HG03460 (cell line): ENCODE data around the gene UBE3D.
A peak's percentile ranks its signal among the peaks of the same experiment; 100 is the strongest.
"Not testable (repeated sequence)": the region's sequence is repeated elsewhere in the genome, so short reads cannot be mapped to it uniquely, and the experiment has no call there.

Source experiments
- ATAC-seq: cut with Tn5 transposase; IDR thresholded peaks from one replicate; pipeline ENCODE4 v1.9.1; 2021; ENCODE audit not compliant: unreplicated experiment

The UBE3D gene

GRCh38 chr6:82979657-82980056 is 86.0 kb downstream of the UBE3D start:
- no peak for ATAC-seq

GRCh38 chr6:82978362-82978945 is 87.2 kb downstream of the UBE3D start:
- no peak for ATAC-seq

GRCh38 chr6:82976179-82976578 is 89.5 kb downstream of the UBE3D start:
- ATAC-seq: no peak

GRCh38 chr6:82971877-82972460 is 93.7 kb downstream of the UBE3D start:
- no peak for ATAC-seq

GRCh38 chr6:82970839-82971238 is 94.8 kb downstream of the UBE3D start:
- ATAC-seq: no peak

- no peak for ATAC-seq
Measured at GRCh38 chr6:82968708-82969107, 96.9 kb downstream of the UBE3D start.

GRCh38 chr6:82963191-82963925 is 102.3 kb downstream of the UBE3D start:
- no peak for ATAC-seq

- ATAC-seq: no peak
Measured at GRCh38 chr6:82959385-82959941, 106.2 kb downstream of the UBE3D start.

- ATAC-seq: no peak
Measured at GRCh38 chr6:82958551-82958950, 107.1 kb downstream of the UBE3D start.

- ATAC-seq: no peak
Measured at GRCh38 chr6:82957868-82958245, 107.8 kb downstream of the UBE3D start.

GRCh38 chr6:82957171-82957867 is 108.3 kb downstream of the UBE3D start:
- ATAC-seq: no peak

GRCh38 chr6:82955841-82956240 is 109.8 kb downstream of the UBE3D start:
- ATAC-seq: no peak

GRCh38 chr6:82954937-82955577 is 110.6 kb downstream of the UBE3D start:
- ATAC-seq: peak; percentile 41

GRCh38 chr6:82954356-82954755 is 111.3 kb downstream of the UBE3D start:
- no peak for ATAC-seq

- ATAC-seq: no peak
Measured at GRCh38 chr6:82953871-82954270, 111.8 kb downstream of the UBE3D start.

- no peak for ATAC-seq
Measured at GRCh38 chr6:82951935-82952334, 113.7 kb downstream of the UBE3D start.

GRCh38 chr6:82951389-82951788 is 114.3 kb downstream of the UBE3D start:
- ATAC-seq: no peak

- not testable (repeated sequence) for ATAC-seq
Measured at GRCh38 chr6:82930915-82931314, 134.7 kb downstream of the UBE3D start.

- no peak for ATAC-seq
Measured at GRCh38 chr6:82924799-82925535, 140.7 kb downstream of the UBE3D start.

GRCh38 chr6:82921258-82921657 is 144.4 kb downstream of the UBE3D start:
- ATAC-seq: no peak
